ENCODE measurements around the gene IQCM. TPM values are rescaled to one million over a fixed set of nuclear protein-coding genes. Genes with fewer than 3 reads are reported as not detected.

IQCM gene
- polyA plus RNA-seq, 1 donor (not counting 4 experiments of a cell fraction or from before 2014, with no cell fraction given), result not detected

DNA sequence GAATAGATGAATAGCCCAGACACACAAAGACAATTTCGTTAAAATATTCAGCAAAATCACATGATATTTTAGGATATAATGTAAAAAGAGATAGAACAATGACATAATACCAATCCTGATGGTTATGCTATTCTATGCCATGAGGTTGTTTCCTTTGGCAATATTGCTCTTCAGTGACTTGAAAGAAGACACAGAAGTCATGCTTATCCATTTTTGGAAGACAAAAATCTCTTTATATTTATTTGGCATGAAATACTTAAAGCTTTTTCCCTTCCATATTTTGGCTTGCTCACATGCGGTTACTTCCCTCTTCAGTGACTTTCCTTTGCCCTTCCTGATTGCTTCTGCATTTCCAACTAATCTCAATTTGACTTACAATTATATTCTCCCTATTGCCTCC lies 314.8 kb downstream of the IQCM start:
- Histone ChIP-seq H3K9ac (ENCODE audit: control insufficient read depth, extremely low read depth, insufficient read depth, low read length) (no peak overlapping the region), H3K4me3 (ENCODE audit: control insufficient read depth in 2 of 3, extremely low read depth in 1 of 3, insufficient read depth in 2 of 3, low read depth in 1 of 3, low read length in 3 of 3) (no peak overlapping the region), H3K4me2 (ENCODE audit: control insufficient read depth, extremely low read depth, insufficient read depth, low read depth, low read length) (no peak overlapping the region), H2AFZ (ENCODE audit: control insufficient read depth, low read length) (no peak overlapping the region), H3K79me2 (ENCODE audit: control insufficient read depth, insufficient read depth, low read length) (no peaks in the 10 kb centered on the region), H3K36me3 (ENCODE audit: control insufficient read depth in 2 of 2, extremely low read depth in 1 of 2, insufficient read depth in 2 of 2, low read length in 2 of 2) (no peaks in the 10 kb centered on the region), H3K4me1 (ENCODE audit: control insufficient read depth, extremely low read depth, insufficient read depth, low read length) (no peaks in the 10 kb centered on the region), H3K27me3 (ENCODE audit: control insufficient read depth, extremely low read depth, insufficient read depth, low read length) (no peaks in the 10 kb centered on the region), H3K9me3 (ENCODE audit: control insufficient read depth, low read depth, low read length) (no peaks in the 10 kb centered on the region), H4K20me1 (ENCODE audit: control insufficient read depth, extremely low read depth, insufficient read depth, low read length) (no peaks in the 10 kb centered on the region), H3K27ac (ENCODE audit: control insufficient read depth, insufficient read depth, low read length) (no peak overlapping the region), H3K9me1 (ENCODE audit: control insufficient read depth, extremely low read depth, insufficient read depth, low read length) (no peaks in the 10 kb centered on the region)
- DNase-seq (ENCODE audit: low read depth, low spot score), result no peak
- TF ChIP-seq, protein P1, sequence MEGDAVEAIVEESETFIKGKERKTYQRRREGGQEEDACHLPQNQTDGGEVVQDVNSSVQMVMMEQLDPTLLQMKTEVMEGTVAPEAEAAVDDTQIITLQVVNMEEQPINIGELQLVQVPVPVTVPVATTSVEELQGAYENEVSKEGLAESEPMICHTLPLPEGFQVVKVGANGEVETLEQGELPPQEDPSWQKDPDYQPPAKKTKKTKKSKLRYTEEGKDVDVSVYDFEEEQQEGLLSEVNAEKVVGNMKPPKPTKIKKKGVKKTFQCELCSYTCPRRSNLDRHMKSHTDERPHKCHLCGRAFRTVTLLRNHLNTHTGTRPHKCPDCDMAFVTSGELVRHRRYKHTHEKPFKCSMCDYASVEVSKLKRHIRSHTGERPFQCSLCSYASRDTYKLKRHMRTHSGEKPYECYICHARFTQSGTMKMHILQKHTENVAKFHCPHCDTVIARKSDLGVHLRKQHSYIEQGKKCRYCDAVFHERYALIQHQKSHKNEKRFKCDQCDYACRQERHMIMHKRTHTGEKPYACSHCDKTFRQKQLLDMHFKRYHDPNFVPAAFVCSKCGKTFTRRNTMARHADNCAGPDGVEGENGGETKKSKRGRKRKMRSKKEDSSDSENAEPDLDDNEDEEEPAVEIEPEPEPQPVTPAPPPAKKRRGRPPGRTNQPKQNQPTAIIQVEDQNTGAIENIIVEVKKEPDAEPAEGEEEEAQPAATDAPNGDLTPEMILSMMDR (optimal IDR thresholded peaks at IDR 0.05 in 1 of 3, IDR thresholded peaks at IDR 0.05 in 1 of 3, conservative IDR thresholded peaks at IDR 0.05 in 1 of 3; ENCODE audit: extremely low read depth in 1 of 3, insufficient read depth in 2 of 3, low read length in 3 of 3), result no peak
- no peak for TF ChIP-seq EZH2 (IDR thresholded peaks at IDR 0.05; ENCODE audit: low read length)
- FAIRE-seq, result no peak
- dilution Hi-C loops (cut with MboI; ENCODE audit: extremely low pct_ligation_motif_present, low sequenced_read_pairs), result no loop called here

DNA sequence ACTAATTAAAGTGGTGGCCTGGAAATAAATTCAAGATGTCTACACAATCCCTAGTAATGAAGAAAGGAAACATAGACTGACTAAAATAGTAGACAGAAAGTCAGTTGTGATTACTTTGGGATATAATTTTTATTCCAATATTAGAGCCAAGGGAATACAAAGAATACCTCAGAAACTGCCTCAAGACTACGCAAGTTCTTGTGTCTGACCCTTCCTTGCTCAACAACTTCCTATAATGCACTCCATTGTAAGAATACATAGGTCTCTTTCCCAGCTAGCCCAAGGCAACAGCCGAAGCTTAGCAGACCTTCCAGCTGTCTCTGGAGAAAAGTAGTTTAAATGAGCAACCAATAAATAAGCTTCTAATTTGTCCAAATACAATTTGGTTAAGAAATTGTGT lies 315.9 kb downstream of the IQCM start:
- Histone ChIP-seq H3K27me3 (ENCODE audit: control insufficient read depth, extremely low read depth, insufficient read depth, low read length) (no peaks in the 10 kb centered on the region), H3K9ac (ENCODE audit: control insufficient read depth, extremely low read depth, insufficient read depth, low read length) (no peak overlapping the region), H3K4me1 (ENCODE audit: control insufficient read depth, extremely low read depth, insufficient read depth, low read length) (no peaks in the 10 kb centered on the region), H2AFZ (ENCODE audit: control insufficient read depth, low read length) (no peak overlapping the region), H4K20me1 (ENCODE audit: control insufficient read depth, extremely low read depth, insufficient read depth, low read length) (no peaks in the 10 kb centered on the region), H3K36me3 (ENCODE audit: control insufficient read depth in 2 of 2, extremely low read depth in 1 of 2, insufficient read depth in 2 of 2, low read length in 2 of 2) (no peaks in the 10 kb centered on the region), H3K9me1 (ENCODE audit: control insufficient read depth, extremely low read depth, insufficient read depth, low read length) (no peaks in the 10 kb centered on the region), H3K9me3 (ENCODE audit: control insufficient read depth, low read depth, low read length) (no peaks in the 10 kb centered on the region), H3K79me2 (ENCODE audit: control insufficient read depth, insufficient read depth, low read length) (no peaks in the 10 kb centered on the region), H3K27ac (ENCODE audit: control insufficient read depth, insufficient read depth, low read length) (no peak overlapping the region), H3K4me2 (ENCODE audit: control insufficient read depth, extremely low read depth, insufficient read depth, low read depth, low read length) (no peak overlapping the region), H3K4me3 (ENCODE audit: control insufficient read depth in 2 of 3, extremely low read depth in 1 of 3, insufficient read depth in 2 of 3, low read depth in 1 of 3, low read length in 3 of 3) (no peak overlapping the region)
- FAIRE-seq (no peak), DNase-seq (ENCODE audit: low read depth, low spot score) (no peak)
- dilution Hi-C loops (cut with MboI; ENCODE audit: extremely low pct_ligation_motif_present, low sequenced_read_pairs), result no loop called here
- no peak for TF ChIP-seq EZH2 (IDR thresholded peaks at IDR 0.05; ENCODE audit: low read length)
- TF ChIP-seq, protein P1 (optimal IDR thresholded peaks at IDR 0.05 in 1 of 3, IDR thresholded peaks at IDR 0.05 in 1 of 3, conservative IDR thresholded peaks at IDR 0.05 in 1 of 3; ENCODE audit: extremely low read depth in 1 of 3, insufficient read depth in 2 of 3, low read length in 3 of 3), result no peak
